GM10248 (cell line): ENCODE results near the gene SPATA25.
A peak's percentile ranks its signal among the peaks of the same experiment; 100 is the strongest.

Experiments
- CTCF ChIA-PET: fragments of 300-600 bp; sonication (Branson Sonifier 250); formaldehyde crosslinking; extraction: SDS; loops from one replicate; lab custom pipeline; 2021; ENCODE audit warnings: antibody characterized with exemption; lab: Yijun Ruan, JAX
- POLR2A ChIA-PET: fragments of 350-650 bp; sonication (Branson Sonifier 250); formaldehyde crosslinking; extraction: SDS; loops from one replicate; lab custom pipeline; 2020; ENCODE audit warnings: antibody characterized with exemption; lab: Yijun Ruan, JAX
- DNase-seq: peaks from one replicate; pipeline ENCODE4 v3.0.0; 2012; ENCODE audit errors: extremely low spot score
- CTCF ChIP-seq: IDR thresholded peaks from 2 replicates; pipeline ENCODE4 v1.5.1; 2012; ENCODE audit warnings: mild to moderate bottlenecking, low read depth; ENCODE audit errors: extremely low read depth, missing control alignments, control extremely low read depth

Gene SPATA25

GRCh38 chr20:45896641-45897161 lies 9.3 kb upstream of the SPATA25 start:
- DNase-seq: no peak
- TF ChIP-seq CTCF: no peak
- ChIA-PET POLR2A (no interaction called here), CTCF (interaction anchor here (1.0 kb wide), 1 partner anchor 9 kb away, joined by 3 read pairs; no protein-coding TSS in a partner anchor)

- TF ChIP-seq CTCF: no peak
- no peak for DNase-seq
- ChIA-PET CTCF (no interaction called here), POLR2A (no interaction called here)
These were observed 7.4 kb upstream of the SPATA25 start for GRCh38 chr20:45894797-45895196.

- TF ChIP-seq CTCF: no peak
- ChIA-PET CTCF (interaction anchor here (1.1 to 1.7 kb wide), 4 partner anchors 8 to 75 kb away, joined by 3 to 8 read pairs (median 3); no protein-coding TSS in a partner anchor), POLR2A (interaction anchor here (0.7 to 2.3 kb wide), 3 partner anchors 8 to 98 kb away, joined by 4 to 7 read pairs (median 6); no protein-coding TSS in a partner anchor)
- no peak for DNase-seq
These were observed 6.4 kb upstream of the SPATA25 start for GRCh38 chr20:45893831-45894230.

GRCh38 chr20:45892828-45893500 lies 5.5 kb upstream of the SPATA25 start:
- DNase-seq: no peak
- ChIA-PET CTCF (interaction anchor here (0.8 to 1.7 kb wide), 7 partner anchors 9 to 76 kb away, joined by 3 to 8 read pairs (median 3); no protein-coding TSS in a partner anchor), POLR2A (interaction anchor here (0.7 to 2.3 kb wide), 4 partner anchors 9 to 97 kb away, joined by 4 to 7 read pairs (median 5); partner anchors contain the start of gene ZSWIM1)
- TF ChIP-seq CTCF: no peak

- POLR2A ChIA-PET: interaction anchor here (1.1 to 2.3 kb wide), 3 partner anchors 10 to 12 kb away, joined by 4 to 7 read pairs (median 6); partner anchors contain the start of gene ZSWIM1
- CTCF ChIA-PET: interaction anchor here (0.8 to 1.7 kb wide), 7 partner anchors 10 to 92 kb away, joined by 3 to 8 read pairs (median 3); no protein-coding TSS in a partner anchor
- peak; percentile 5 for TF ChIP-seq CTCF
- DNase-seq: no peak
These were observed 4.8 kb upstream of the SPATA25 start for GRCh38 chr20:45892049-45892825.
